Stimulated activated CD4-positive, alpha-beta T cell treated with anti-CD3 and anti-CD28 coated beads, TNF-alpha, amount 100 ng/mL, for 1 hour (primary cell): ENCODE data around the gene ZNF609.

Experiments used
- DNase-seq, 3 donors: peaks; one replicate each; pipeline ENCODE4 v3.0.0-alpha.2; 2020; ENCODE audit warnings: low read depth in 3 of 3, low spot score in 1 of 3

The ZNF609 gene

DNA sequence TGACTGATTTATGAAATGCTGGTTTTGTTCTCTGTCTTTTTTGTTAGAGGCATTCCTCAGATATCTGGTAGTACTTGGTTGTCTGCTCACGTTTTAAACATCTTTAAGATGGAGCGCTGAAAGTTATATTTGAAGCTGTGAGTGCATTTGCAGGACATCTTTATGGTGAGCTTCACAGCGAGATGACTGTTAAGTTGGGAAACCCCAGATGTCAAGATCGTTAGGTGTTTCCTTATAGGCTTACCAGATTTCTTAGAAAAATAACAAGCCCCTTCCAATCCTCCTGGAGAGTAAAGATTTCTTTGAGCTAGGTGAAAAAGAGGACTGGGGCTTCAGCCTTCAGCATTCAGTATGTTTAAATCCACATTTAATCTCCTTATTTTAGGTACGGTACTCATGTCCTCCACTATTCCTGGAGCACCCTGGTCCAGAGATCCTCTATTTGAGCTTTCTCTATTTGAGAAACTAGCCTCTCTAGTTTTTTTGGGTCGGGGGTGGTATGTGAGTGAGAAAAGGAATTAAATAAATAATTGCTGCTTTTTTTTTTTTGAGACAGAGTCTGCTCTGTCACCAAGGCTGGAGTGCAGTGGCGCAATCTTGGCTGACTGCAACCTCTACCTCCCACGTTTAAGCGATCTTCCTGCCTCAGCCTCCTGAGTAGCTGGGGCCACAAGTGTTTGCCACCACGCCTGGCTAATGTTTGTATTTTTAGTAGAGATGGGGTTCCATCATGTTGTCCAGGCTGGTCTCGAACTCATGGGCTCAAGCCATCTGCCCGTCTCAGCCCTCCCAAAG is 72.3 kb downstream of the ZNF609 start:
- DNase-seq, result no peak

DNA sequence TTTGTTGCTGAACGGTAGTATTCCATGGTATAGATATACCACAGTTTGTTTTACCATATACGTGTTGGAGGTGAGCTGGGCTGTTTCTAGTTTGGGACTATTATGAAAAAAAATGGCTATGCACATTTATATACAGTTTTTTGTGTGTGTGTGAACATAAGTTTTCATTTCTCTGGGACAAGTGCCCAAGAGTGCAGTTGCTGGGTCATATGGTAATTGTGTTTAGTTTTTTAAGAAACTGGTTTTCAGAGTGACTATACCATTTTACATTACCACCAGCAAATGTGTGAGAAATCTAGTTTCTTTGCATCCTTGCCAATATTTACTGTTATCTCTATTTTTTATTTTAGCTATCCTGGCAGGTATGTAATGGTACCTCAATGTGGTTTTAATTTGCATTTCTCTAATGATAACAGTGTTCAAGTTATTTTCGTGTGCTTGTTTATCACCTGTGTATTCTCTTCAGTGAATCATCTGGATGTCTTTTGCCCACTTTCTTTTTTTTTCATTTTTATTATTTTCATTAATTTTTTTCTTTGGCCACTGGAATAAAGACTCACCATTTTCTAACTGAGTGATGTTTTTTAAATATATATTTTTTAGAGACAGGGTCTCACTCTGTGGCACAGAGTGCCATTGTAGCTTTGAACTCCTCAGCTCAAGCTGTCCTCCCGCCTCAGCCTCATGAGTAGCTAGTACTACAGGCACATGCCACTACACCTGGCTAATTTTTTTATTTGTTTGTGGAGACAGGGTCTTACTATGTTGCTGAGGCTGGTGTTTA is 75.3 kb downstream of the ZNF609 start:
- DNase-seq, result no peak

DNA sequence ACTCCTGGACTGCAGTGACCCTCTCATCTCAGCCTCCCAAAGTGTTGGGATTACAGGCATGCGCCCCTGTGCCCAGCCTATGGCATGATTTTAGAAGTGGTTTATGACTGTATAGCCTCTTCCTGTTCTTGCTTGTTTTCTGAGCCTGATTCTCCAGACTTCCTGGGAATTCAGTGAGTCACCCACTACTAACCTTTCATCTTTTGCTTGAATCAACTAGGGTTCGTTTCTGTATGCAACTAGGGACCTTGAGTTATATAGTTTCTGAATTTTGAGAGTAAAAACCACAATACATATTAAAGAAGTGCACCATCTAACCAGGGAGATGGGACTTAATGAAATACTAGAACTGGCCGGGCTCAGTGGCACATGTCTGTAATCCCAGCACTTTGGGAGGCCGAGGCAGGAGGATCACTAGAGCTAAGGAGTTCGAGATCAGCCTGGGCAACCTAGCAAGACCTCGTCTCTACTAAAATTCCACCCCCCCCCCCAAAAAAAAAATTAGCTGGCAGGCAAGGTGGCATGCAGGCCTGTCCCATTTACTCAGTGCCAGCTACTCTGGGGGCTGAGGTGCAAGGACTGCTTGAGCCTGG is 76.0 kb downstream of the ZNF609 start:
- no peak for DNase-seq

DNA sequence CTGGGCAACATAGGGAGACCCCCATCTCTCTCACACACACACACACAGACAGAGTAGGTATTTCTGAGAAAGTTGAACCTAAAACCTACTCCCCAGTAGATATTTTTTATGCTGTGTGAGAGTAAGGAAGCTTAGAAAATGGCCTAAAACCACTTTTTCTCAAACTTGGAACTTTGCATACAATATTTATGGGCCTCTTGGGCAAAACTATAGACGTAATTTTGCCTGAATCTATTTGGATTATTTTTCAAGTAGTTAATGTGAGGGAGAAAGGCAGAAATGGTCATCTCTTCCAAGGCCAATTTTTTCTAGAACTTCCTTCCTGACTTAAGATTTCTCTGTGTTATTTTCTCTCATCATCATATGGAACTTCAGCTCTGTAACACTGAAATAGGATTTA is 81.7 kb downstream of the ZNF609 start:
- DNase-seq, result no peak

DNA sequence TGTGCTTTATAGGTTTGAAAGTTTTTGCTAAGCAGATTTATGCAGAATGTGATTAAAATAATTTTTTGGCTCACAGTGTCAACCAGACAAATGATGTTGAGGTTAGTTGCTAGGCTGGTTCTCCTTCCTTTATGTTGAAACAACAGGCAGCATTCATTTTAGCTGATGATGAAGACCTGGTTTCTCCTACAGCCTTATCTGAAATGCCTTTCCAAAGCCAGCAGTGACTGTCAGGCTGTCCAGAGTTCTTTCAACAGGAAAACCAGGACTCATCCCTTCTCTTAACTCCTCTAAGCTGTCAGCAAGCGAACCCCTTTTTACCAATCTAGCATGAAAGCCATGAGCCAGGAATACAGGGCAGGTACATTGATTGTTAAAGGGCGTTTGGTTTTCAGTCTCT is 84.1 kb downstream of the ZNF609 start:
- DNase-seq, result no peak

DNA sequence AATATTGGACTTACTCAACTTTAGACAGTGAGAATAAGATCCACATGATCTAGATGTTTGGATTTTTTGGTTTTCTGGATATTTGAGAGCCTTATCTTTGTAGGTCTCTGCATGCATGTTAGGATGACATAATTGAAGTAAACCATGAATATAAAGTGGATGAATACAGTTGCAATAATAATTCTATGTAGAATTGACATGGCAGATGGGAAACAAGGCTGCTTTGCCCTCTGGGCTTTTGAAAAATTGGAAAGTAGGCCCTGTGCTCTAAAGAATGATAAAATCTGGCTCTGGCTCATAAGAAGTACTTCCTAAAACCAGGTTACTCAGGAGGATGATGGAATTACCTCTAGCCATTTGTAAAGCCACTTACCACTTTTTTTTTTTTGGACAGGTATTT is 86.9 kb downstream of the ZNF609 start:
- DNase-seq, result no peak

DNA sequence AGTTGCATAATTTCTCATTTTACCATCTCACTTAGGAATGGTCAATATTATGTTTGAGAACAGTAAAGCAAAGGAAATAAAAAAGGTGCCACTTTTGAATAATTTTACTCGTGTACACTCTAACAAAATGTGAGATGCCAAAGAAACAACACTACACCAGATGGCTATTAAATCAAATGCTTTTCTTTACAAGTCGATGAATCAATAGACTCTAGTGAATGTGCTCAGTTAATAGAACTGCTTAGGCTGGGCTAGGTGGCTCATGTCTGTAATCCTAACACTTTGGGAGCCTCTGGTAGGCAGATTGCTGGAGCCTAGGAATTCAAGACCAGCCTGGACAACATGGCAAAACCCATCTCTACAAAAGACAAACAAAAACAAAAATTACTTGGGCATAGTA is 87.9 kb downstream of the ZNF609 start:
- DNase-seq, result no peak

DNA sequence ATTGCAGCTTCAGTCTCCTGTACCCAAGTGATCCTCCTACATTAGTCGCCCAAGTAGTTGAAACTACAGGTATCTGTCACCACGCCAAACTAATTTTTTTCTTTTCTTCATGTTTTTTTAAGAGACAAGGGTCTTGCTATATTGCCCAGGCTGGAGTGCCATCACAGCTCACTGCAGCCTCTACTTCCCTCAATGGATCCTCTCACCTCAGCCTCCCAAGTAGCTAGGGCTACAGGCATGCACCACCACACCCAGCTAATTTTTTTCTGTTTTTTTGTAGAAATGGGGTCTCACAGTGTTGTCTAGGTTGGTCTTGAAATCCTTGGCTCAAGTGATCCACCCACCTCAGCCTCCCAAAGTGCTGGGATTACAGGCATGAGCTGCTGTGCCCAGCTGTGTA is 89.5 kb downstream of the ZNF609 start:
- no peak for DNase-seq

DNA sequence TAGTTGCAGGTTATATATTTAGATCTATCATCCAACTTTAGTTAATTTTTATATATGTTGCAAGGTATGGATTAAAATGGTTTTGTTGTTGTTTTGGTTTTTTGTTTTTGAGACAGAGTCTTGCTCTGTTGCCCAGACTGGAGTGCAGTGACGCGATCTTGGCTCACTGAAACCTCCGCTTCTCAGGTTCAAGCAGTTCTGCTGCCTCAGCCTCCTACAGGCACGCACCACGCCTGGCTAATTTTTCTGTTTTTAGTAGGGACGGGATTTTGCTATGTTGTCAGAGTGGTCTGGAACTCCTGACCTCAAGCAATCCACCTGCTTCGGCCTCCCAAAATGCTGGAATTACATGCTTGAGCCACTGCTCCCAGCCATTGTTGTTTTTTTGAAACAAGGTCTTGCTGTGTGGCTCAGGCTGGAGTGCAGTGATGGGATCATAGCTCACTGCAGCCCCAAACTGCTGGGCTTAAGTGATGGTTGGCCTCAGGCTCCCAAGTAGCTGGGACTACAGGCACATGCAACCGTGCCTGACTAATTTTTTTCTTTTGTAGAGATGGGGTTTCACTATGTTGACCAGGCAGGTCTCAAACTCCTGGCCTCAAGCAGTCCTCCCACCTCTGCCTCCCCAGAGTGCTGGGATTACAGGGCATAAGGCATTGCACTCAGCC is 92.0 kb downstream of the ZNF609 start:
- no peak for DNase-seq

DNA sequence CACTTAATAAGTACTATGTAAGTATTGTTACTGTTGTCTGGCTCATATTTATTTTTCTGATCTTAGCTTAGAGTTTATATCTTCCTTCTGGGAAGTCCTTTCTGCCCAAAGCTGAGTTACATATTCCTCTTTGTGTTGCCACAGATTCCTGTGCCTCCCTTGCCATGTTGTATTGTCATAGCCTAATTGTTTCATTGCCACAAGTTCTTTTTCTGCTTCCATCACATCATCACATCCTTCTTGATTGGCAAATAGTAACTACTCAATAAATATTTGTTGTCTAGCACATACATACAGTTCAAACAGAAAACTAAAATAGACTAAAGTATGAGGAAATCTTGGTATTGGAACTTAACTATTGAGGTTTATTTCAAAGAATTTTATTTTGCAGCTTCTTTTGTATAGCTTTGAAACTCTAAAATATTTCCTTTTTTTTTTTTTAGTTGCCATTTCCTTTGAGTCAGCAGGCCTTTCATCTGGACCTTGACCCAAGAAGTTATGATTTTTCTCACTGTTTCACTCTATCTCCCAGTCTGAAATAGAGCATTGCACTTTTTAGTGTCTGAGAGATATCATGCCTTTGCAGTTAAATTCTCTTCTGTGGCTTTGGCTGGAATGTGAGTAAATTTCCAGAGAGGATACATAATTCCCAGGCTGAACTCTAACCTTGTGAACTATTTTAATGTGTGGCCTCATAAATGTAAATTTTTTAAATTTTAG is 98.2 kb downstream of the ZNF609 start:
- DNase-seq, result no peak

DNA sequence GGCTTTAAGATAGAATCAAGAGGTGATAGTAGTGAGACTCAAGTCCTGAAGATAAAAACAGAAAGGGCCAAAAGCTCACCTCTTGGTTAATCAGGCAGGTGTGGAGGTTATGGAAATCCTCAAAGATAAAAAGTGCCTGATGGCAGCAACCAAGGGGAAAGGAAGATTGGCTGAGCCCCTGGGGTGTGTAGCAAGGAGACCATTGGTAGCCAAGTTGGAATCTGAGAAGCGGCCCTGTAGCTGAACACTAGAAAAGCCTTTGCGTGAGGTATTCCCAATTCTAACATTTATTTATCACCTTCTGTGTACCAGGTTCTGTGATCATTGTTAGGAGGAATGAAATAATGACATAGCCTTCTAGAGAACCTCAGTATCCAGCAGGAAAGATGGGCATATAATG is 98.9 kb downstream of the ZNF609 start:
- no peak for DNase-seq

DNA sequence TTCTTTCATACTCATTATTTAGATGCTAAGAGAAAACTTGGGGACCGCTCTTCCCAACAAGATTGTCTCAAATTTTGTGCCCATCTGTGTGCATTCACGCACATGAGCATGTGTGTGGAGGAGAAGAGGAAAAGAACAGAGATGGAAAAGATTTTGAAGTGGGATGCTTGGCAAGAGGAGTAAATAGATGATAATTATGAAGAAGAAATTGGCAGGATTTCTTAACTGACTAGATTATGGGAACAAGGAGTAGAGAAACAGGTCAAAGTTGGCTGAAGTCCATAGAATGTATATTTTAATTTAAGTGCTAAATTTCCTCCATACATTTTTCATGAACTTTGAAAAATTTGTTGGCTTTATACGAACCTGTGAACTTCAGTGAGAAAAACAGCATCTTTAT is 100.1 kb downstream of the ZNF609 start:
- DNase-seq, result no peak

DNA sequence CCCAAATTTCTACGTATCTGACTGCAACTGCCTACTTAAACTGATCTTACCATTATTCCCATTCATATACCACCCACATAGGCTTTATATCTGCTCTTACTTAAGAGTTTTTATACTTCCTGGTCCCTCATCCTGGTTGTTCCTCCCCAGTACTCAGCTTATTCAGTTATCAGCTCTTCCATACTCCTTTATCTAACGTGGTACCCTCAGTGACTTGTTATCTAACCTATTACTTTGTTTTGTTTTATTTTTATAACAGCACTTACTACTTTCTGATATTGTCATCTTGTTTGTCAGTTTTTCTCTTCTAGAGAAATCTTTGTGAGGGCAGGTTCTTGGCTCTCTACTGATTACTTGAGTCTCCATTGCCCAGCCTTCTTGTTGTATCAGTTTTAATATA is 100.6 kb downstream of the ZNF609 start:
- DNase-seq, result no peak

DNA sequence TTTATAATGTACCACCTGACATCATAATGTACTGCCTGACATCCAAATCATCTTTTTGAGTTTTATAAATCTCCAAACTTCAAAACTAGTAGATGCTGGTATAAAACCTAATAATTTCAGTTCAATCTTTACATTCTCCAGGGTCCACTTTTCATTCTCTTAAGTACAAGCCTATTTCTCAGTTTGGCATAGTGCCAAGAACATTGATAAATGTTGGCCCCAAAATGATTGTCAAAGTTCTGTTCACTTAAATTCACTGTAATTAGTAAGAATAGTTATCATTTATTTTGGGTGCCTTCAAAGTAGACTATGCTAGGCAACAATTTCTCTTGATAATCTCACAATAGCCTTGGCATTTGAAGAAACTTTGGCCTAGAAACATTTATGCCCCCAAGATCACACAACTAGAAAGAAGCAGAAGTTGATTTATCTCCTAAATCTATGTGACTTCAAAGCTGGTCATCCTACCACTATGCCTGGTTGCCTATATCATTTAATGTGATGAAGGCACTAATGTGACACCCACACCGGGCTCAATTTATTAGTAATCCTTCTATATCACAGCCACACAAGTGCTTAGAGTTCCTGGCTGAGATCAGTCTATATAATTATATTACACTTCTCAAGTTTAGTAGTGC is 101.7 kb downstream of the ZNF609 start:
- DNase-seq, result no peak

DNA sequence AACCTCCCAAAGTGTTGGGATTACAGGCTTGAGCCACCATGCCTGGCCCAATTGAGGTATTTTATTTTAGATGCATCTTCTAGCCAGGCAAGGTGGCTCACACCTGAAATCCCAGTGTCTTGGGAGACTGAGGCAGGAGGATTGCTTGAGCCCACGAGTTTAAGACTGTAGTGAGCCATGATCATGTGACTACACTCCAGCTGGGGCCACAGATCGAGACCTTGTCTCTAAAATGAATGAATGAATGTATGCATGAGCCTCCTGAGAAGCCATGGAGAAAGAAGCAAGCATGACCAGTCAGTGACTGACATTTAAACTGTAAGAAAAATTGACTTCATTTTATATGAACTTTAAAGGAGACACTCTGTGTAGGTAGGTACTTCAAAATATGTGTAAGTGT is 105.7 kb downstream of the ZNF609 start:
- no peak for DNase-seq

DNA sequence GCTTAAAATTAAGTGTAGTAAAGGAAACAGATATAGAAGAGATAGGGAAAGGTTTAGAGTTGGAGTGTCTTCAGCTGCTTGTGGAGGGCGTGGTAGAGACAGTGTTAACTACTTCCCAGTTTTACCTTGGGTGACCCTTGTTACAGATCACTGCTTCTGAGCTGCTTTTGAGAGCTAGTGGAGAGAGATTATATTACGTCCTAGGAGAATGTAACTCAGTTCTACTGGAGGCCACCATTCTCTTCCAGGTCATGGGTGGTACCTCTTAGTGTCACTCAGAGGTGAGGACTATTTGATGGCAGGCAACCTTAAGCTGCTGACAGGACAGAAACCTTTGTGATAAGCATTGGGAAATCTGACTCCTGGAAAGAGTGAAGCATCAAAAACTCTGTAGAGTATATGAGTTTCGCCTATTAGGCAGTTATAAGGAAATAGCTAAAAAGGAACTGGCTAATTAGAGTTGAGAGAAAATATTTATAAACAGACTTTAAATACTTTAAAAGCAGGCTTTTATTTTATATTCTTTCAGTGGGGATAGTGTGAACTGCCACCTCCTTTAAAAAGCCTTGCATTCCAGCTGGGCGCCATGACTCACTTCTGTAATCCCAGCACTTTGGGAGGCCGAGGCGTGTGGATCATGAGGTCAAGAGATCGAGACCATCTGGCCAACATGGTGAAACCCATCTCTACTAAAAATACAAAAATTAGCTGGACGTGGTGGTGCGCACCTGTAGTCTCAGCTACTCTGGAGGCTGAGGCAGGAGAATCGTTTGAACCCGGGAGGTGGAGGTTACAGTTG is 106.5 kb downstream of the ZNF609 start:
- no peak for DNase-seq

DNA sequence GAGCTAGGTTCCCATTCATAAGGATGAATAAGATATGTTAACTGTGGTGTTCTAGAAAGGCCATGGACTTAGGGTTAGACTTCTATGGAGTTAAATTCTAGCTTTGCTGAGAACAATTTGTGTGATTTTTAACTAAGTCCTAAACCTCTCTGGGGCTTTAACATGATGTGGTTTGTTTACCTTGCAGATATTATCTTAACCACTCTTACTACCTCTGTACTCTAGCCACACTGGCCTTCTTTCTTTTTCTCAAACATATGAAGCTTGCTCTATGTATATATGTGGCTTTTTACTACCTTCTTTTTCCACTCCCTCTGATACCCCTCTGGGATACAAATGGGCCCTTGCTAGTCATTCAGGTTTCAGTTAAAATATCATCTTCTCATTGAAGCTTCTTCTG is 108.4 kb downstream of the ZNF609 start:
- no peak for DNase-seq

DNA sequence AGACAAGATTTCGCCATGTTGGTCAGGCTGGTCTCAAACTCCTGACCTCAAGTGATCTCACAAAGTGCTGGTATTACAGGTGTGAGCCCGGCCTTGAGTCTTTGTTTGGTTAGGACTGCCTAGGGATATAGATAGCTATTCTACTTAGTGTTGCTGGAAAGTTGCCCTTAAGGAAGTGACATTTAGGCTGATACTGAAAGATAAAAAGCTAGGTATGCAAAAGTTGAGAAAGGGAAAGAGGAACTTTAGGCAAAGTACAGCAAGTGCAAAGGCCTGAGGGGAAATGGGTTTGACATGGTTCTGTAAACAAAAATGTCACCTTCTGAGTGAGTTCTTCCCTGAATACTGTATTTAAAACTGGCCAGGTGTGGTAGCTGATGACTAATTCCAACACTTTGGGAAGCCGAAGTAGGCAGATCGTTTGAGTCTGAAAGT is 111.5 kb downstream of the ZNF609 start:
- DNase-seq, result no peak

DNA sequence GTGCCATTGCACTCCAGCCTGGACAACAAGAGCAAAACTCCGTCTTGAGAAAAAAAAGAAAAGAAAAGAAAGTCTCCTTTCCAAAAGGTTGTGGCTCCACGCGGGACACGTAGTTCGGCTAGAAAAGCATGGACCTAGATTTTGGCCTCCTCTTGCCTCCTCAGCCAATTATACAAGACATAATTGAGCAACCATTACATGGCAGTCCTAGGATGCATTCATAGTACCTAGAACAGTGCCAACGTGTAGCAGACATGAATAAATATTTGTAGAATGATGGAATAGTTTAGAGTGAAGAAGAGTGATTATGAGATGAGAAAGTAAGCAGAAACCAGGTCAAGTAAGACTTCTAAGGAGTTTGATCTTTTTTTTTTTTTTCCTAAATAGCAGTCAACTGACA is 112.5 kb downstream of the ZNF609 start:
- no peak for DNase-seq
